Measurements from ENCODE around the gene IL1RAP.
"Not testable (repeated sequence)": the region's sequence is repeated elsewhere in the genome, so short reads cannot be mapped to it uniquely, and the experiment has no call there.

IL1RAP gene

GRCh38 chr3:190677001-190677400 is 163.1 kb downstream of the IL1RAP start:
- H3K27ac ChIP-seq (replicated peaks): no peak overlapping the region
- TF ChIP-seq REST (IDR thresholded peaks at IDR 0.05; ENCODE audit: insufficient replicate concordance, low read depth): no peak
- no peak for TF ChIP-seq POLR2AphosphoS5 (IDR thresholded peaks at IDR 0.05; ENCODE audit: low read depth)
- no peak for TF ChIP-seq CTCF (IDR thresholded peaks at IDR 0.05; ENCODE audit: insufficient read depth, low read length)
- no peak for TF ChIP-seq GABPA (IDR thresholded peaks at IDR 0.05; ENCODE audit: low read depth)
- TF ChIP-seq SPI1 (IDR thresholded peaks at IDR 0.05; ENCODE audit: borderline replicate concordance, low read depth): no peak
- H3K27me3 ChIP-seq (ENCODE audit: insufficient read depth, poor library complexity, severe bottlenecking): no peaks in the 10 kb centered on the region
- no peak for DNase-seq (ENCODE audit: low read depth in 1 of 2, low spot score in 1 of 2)
- no peak overlapping the region for H3K4me3 ChIP-seq (replicated peaks; ENCODE audit: insufficient read depth, low read length)

GRCh38 chr3:190677868-190678267 is 164.0 kb downstream of the IL1RAP start:
- H3K27me3 ChIP-seq (ENCODE audit: insufficient read depth, poor library complexity, severe bottlenecking): not testable (repeated sequence)

GRCh38 chr3:190680691-190681090 is 166.8 kb downstream of the IL1RAP start:
- Histone ChIP-seq H3K4me3 (replicated peaks; ENCODE audit: insufficient read depth, low read length) (no peak overlapping the region), H3K27ac (replicated peaks) (no peak overlapping the region), H3K27me3 (ENCODE audit: insufficient read depth, poor library complexity, severe bottlenecking) (no peaks in the 10 kb centered on the region)
- TF ChIP-seq CTCF (IDR thresholded peaks at IDR 0.05; ENCODE audit: insufficient read depth, low read length) (no peak), POLR2AphosphoS5 (IDR thresholded peaks at IDR 0.05; ENCODE audit: low read depth) (no peak)
- DNase-seq (ENCODE audit: low read depth in 1 of 2, low spot score in 1 of 2): no peak

More at GRCh38 chr3:190677868-190678267, 164.0 kb downstream of the IL1RAP start:
- H3K4me3 ChIP-seq (replicated peaks; ENCODE audit: insufficient read depth, low read length); H3K27ac ChIP-seq (replicated peaks); DNase-seq (ENCODE audit: low read depth in 1 of 2, low spot score in 1 of 2): not testable (repeated sequence)

- Histone ChIP-seq H3K27me3 (ENCODE audit: insufficient read depth, poor library complexity, severe bottlenecking) (no peaks in the 10 kb centered on the region), H3K27ac (replicated peaks) (no peak overlapping the region), H3K4me3 (replicated peaks; ENCODE audit: insufficient read depth, low read length) (no peak overlapping the region)
- TF ChIP-seq SPI1 (IDR thresholded peaks at IDR 0.05; ENCODE audit: borderline replicate concordance, low read depth) (no peak), REST (IDR thresholded peaks at IDR 0.05; ENCODE audit: insufficient replicate concordance, low read depth) (no peak), GABPA (IDR thresholded peaks at IDR 0.05; ENCODE audit: low read depth) (no peak), POLR2AphosphoS5 (IDR thresholded peaks at IDR 0.05; ENCODE audit: low read depth) (no peak), CTCF (IDR thresholded peaks at IDR 0.05; ENCODE audit: insufficient read depth, low read length) (no peak)
- no peak for DNase-seq (ENCODE audit: low read depth in 1 of 2, low spot score in 1 of 2)
Observed at GRCh38 chr3:190684776-190685175, 170.9 kb downstream of the IL1RAP start.
